A549 (cell line): Measurements from ENCODE around the gene DAB1. TPM values are rescaled to one million over a fixed set of nuclear protein-coding genes. Genes with fewer than 3 reads are reported as not detected.

Experiments used
- ATAC-seq, 2 experiments: fragments of 200-7000 bp in 1 of 2; fragments of >200 bp in 1 of 2; cut with Nextera tagmentation in 1 of 2; cut with Tn5 transposase in 1 of 2; 3 replicates each; pipeline versions ENCODE4 v1.8.0 to v1.9.1; 2018 to 2020; ENCODE audit warnings: mild to moderate bottlenecking in 1 of 2, moderate library complexity in 1 of 2
- CTCF ChIA-PET: fragments of 300-600 bp; sonication (Branson Sonifier 250); formaldehyde crosslinking; extraction: SDS; loops from one replicate; lab custom pipeline; 2021; ENCODE audit warnings: antibody characterized with exemption, inconsistent platforms; lab: Yijun Ruan, JAX
- POLR2A ChIA-PET: fragments of 350-600 bp; formaldehyde crosslinking; extraction: SDS; loops from one replicate; lab custom pipeline; 2021; ENCODE audit warnings: antibody characterized with exemption, inconsistent platforms; lab: Yijun Ruan, JAX
- DNase-seq, 2 experiments: peaks; one replicate each; pipeline versions ENCODE4 v3.0.0 to v3.0.0-alpha.2; 2011 to 2016; ENCODE audit warnings: low read depth in 1 of 2, low spot score in 1 of 2
- FAIRE-seq: peaks from 2 replicates; lab custom pipeline; 2011; peaks lifted over from hg19 to GRCh38; lab: Jason Lieb, UNC
- H3K27ac ChIP-seq, 2 experiments: fragments of >200 bp; sonication (Bioruptor Twin); formaldehyde crosslinking; 3 replicates each; pipeline ENCODE4 v1.5.1; 2016 to 2017
- H3K4me1 ChIP-seq: fragments of >200 bp; sonication (Bioruptor Twin); formaldehyde crosslinking; 3 replicates; pipeline ENCODE4 v1.6.1; 2016
- H3K4me2 ChIP-seq: fragments of >200 bp; sonication (Bioruptor Twin); formaldehyde crosslinking; 3 replicates; pipeline ENCODE4 v1.6.1; 2016
- H3K4me3 ChIP-seq: fragments of >200 bp; sonication (Bioruptor Twin); formaldehyde crosslinking; 3 replicates; pipeline ENCODE4 v1.5.1; 2016
- H3K9me3 ChIP-seq: fragments of >200 bp; sonication (Bioruptor Twin); formaldehyde crosslinking; 3 replicates; pipeline ENCODE4 v1.6.1; 2016
- BCL3 ChIP-seq: fragments of >200 bp; sonication (Bioruptor Twin); formaldehyde crosslinking; IDR thresholded peaks from 3 replicates; pipeline ENCODE4 v1.6.1; 2016
- BHLHE40 ChIP-seq: IDR thresholded peaks from 2 replicates; pipeline ENCODE4 v1.6.1; 2012; ENCODE audit warnings: low read depth, low read length, inconsistent platforms
- CBX2 ChIP-seq: fragments of 200-600 bp; sonication (generic); IDR thresholded peaks from 2 replicates; pipeline ENCODE4 v1.6.1; 2016; ENCODE audit warnings: low read depth, mild to moderate bottlenecking, borderline replicate concordance
- CBX8 ChIP-seq: fragments of 200-600 bp; sonication (generic); IDR thresholded peaks from 2 replicates; pipeline ENCODE4 v1.6.1; 2016
- EHF ChIP-seq: fragments of 250-450 bp; sonication (Bioruptor Pico); IDR thresholded peaks from 2 replicates; pipeline ENCODE4 v1.5.0; 2020; ENCODE audit warnings: mild to moderate bottlenecking
- EP300 ChIP-seq, 2 experiments: fragments of >200 bp; sonication (Bioruptor Twin); formaldehyde crosslinking; IDR thresholded peaks; 2 replicates in 1 of 2; 3 replicates in 1 of 2; pipeline ENCODE4 v1.6.1; 2016 to 2017
- ESRRA ChIP-seq: fragments of 150-350 bp; IDR thresholded peaks from 2 replicates; pipeline ENCODE4 v1.6.1; 2014; ENCODE audit warnings: mild to moderate bottlenecking, low read length, borderline replicate concordance
- FOSB ChIP-seq: fragments of 250-450 bp; sonication (Bioruptor Pico); IDR thresholded peaks from 2 replicates; pipeline ENCODE4 v1.5.0; 2020; ENCODE audit warnings: mild to moderate bottlenecking, moderate library complexity
- FOSL2 ChIP-seq, 2 experiments: fragments of 450-650 bp in 1 of 2; fragments of >200 bp in 1 of 2; sonication (Bioruptor Twin) in 1 of 2; formaldehyde crosslinking; IDR thresholded peaks; 2 replicates each; pipeline versions ENCODE4 v1.5.0 to v1.6.1; 2016 to 2020; ENCODE audit warnings: mild to moderate bottlenecking in 1 of 2, moderate library complexity in 1 of 2
- GATA3 ChIP-seq: IDR thresholded peaks from 2 replicates; pipeline ENCODE4 v1.6.1; 2012; ENCODE audit warnings: borderline replicate concordance
- HEYL ChIP-seq: fragments of 250-450 bp; sonication (Bioruptor Pico); IDR thresholded peaks from 2 replicates; pipeline ENCODE4 v1.8.0; 2021; ENCODE audit warnings: mild to moderate bottlenecking, moderate library complexity
- HOXB5 ChIP-seq: fragments of 250-450 bp; sonication (Bioruptor Pico); IDR thresholded peaks from 2 replicates; pipeline ENCODE4 v1.5.0; 2020; ENCODE audit warnings: mild to moderate bottlenecking, moderate library complexity
- JUNB ChIP-seq: fragments of >200 bp; sonication (Bioruptor Twin); formaldehyde crosslinking; IDR thresholded peaks from 2 replicates; pipeline ENCODE4 v1.6.1; 2016
- KDM5A ChIP-seq: fragments of 200-600 bp; sonication (generic); IDR thresholded peaks from 2 replicates; pipeline ENCODE4 v1.6.1; 2016; ENCODE audit warnings: antibody characterized with exemption, mild to moderate bottlenecking
- MAFK ChIP-seq: fragments of 450-650 bp; IDR thresholded peaks from 2 replicates; pipeline ENCODE4 v1.6.1; 2014; ENCODE audit not compliant: partially characterized antibody
- MAX ChIP-seq: IDR thresholded peaks from 2 replicates; pipeline ENCODE4 v1.6.1; 2012
- MYC ChIP-seq: IDR thresholded peaks from 2 replicates; pipeline ENCODE4 v1.6.1; 2012; ENCODE audit warnings: mild to moderate bottlenecking, inconsistent platforms, low read length, improper control_type of control experiment, borderline replicate concordance
- NPAS2 ChIP-seq: fragments of 250-450 bp; sonication (Bioruptor Pico); IDR thresholded peaks from 2 replicates; pipeline ENCODE4 v1.8.0; 2022; ENCODE audit warnings: mild to moderate bottlenecking, moderate library complexity, borderline replicate concordance
- PBX3 ChIP-seq: IDR thresholded peaks from 2 replicates; pipeline ENCODE4 v1.6.1; 2012
- POLR2A ChIP-seq: IDR thresholded peaks from 2 replicates; pipeline ENCODE4 v1.6.1; 2012; ENCODE audit warnings: mild to moderate bottlenecking, low read length
- RAD21 ChIP-seq, 2 experiments: fragments of >200 bp in 1 of 2; sonication (Bioruptor Twin) in 1 of 2; formaldehyde crosslinking in 1 of 2; IDR thresholded peaks in 1 of 2; conservative IDR thresholded peaks in 1 of 2; 2 replicates in 1 of 2; 3 replicates in 1 of 2; pipeline ENCODE4 v1.6.1; 2012 to 2018; ENCODE audit warnings: inconsistent platforms in 1 of 2
- RCOR1 ChIP-seq: fragments of 150-350 bp; IDR thresholded peaks from 2 replicates; pipeline ENCODE4 v1.6.1; 2014; ENCODE audit warnings: antibody characterized with exemption, low read length, low read depth
- RFX5 ChIP-seq: fragments of 450-650 bp; IDR thresholded peaks from 2 replicates; pipeline ENCODE4 v1.7.1; 2014; ENCODE audit warnings: antibody characterized with exemption, mild to moderate bottlenecking, moderate library complexity
- SREBF2 ChIP-seq: fragments of 450-650 bp; IDR thresholded peaks from 2 replicates; pipeline ENCODE4 v1.6.1; 2014; ENCODE audit warnings: mild to moderate bottlenecking, moderate library complexity
- TFCP2L1 ChIP-seq: fragments of 250-450 bp; sonication (Bioruptor Pico); IDR thresholded peaks from 2 replicates; pipeline ENCODE4 v1.5.0; 2021; ENCODE audit warnings: mild to moderate bottlenecking
- USF2 ChIP-seq: fragments of 450-650 bp; IDR thresholded peaks from 2 replicates; pipeline ENCODE4 v1.6.1; 2014; ENCODE audit warnings: antibody characterized with exemption
- WGBS: methylation state at CpG from one replicate; pipeline ENCODE4 v1.1.6; 2017; ENCODE audit errors: missing lambda C conversion rate; 5-methylcytosine and 5-hydroxymethylcytosine counted together
- polyA plus RNA-seq, 4 experiments: library from polyadenylated mRNA; depleted of rRNA in 3 of 4; stranded (reverse); fragments of >200 nt; fragmentation: RNase III in 1 of 4; extraction: RNeasy Plus Mini Kit Qiagen cat#74134 plus additional on column Dnase treatment in 1 of 4; gene quantifications; 2 replicates in 3 of 4; 3 replicates in 1 of 4; pipeline ENCODE4 v1.2.3, GENCODE V29; 2011 to 2017

DAB1 gene
- polyA plus RNA-seq, 2 of the 4 experiments (the other 2 are of a cell fraction) = not detected

GRCh38 chr1:56985857-56986256 is 438.0 kb downstream of the DAB1 start:
- WGBS = 17% methylated on average over 2 of the region's 2 CpGs
- no peak overlapping the region for H3K4me3 ChIP-seq
- ATAC-seq = no peak
- no peak for DNase-seq
- no peaks in the 10 kb centered on the region for H3K4me1 ChIP-seq
- TF ChIP-seq EP300 (IDR thresholded peaks at IDR 0.05) (no peak), MAX (no peak), CBX8 (no peak), CBX2 (no peak), EHF (CRISPR knock-in tag) (no peak), RFX5 (no peak)
- TF ChIP-seq, all 56 proteins: peak for 0
- H3K27ac ChIP-seq = no peak overlapping the region
- H3K4me2 ChIP-seq = no peak overlapping the region
- FAIRE-seq = no peak
- POLR2A ChIA-PET = no interaction called here
- CTCF ChIA-PET = no interaction called here
- H3K9me3 ChIP-seq = no peaks in the 10 kb centered on the region

- DNase-seq = no peak
- Histone ChIP-seq H3K4me1 (no peaks in the 10 kb centered on the region), H3K27ac (no peak overlapping the region), H3K4me3 (no peak overlapping the region), H3K4me2 (no peak overlapping the region), H3K9me3 (no peaks in the 10 kb centered on the region)
- POLR2A ChIA-PET = no interaction called here
- FAIRE-seq = no peak
- ATAC-seq = no peak
- 0% methylated on average over 5 of the region's 6 CpGs for WGBS
- no peak for TF ChIP-seq JUNB
- no peak for TF ChIP-seq RAD21 (conservative IDR thresholded peaks at IDR 0.05 in 1 of 2, IDR thresholded peaks at IDR 0.05 in 1 of 2)
- TF ChIP-seq ESRRA = no peak
- no peak for TF ChIP-seq BCL3
- TF ChIP-seq NPAS2 (CRISPR knock-in tag) = no peak
- TF ChIP-seq TFCP2L1 (CRISPR knock-in tag) = no peak
- TF ChIP-seq MAFK = no peak
- TF ChIP-seq FOSL2 (IDR thresholded peaks at IDR 0.05) = no peak
- no peak for TF ChIP-seq FOSL2 (CRISPR knock-in tag; IDR thresholded peaks at IDR 0.05)
- CTCF ChIA-PET = interaction anchor here (0.6 kb wide), 1 partner anchor 239 kb away, joined by 3 read pairs; no protein-coding TSS in a partner anchor
Observed at GRCh38 chr1:56983484-56983883, 440.4 kb downstream of the DAB1 start.

GRCh38 chr1:56979986-56980755 is 443.7 kb downstream of the DAB1 start:
- FAIRE-seq (no peak), ATAC-seq (no peak), DNase-seq (no peak)
- POLR2A ChIA-PET = no interaction called here
- H3K4me2 ChIP-seq = no peak overlapping the region
- no peak for TF ChIP-seq RCOR1
- no peak for TF ChIP-seq POLR2A
- TF ChIP-seq SREBF2 = no peak
- no peak for TF ChIP-seq FOSB (CRISPR knock-in tag)
- no peak for TF ChIP-seq EHF (CRISPR knock-in tag)
- no peak for TF ChIP-seq JUNB
- no peaks in the 10 kb centered on the region for H3K4me1 ChIP-seq
- 6% methylated on average over 4 of the region's 4 CpGs for WGBS
- CTCF ChIA-PET = no interaction called here
- no peak overlapping the region for H3K4me3 ChIP-seq
- no peaks in the 10 kb centered on the region; the same call in 2 of the 3 replicates for H3K9me3 ChIP-seq
- H3K27ac ChIP-seq = no peak overlapping the region

- no peak overlapping the region for H3K27ac ChIP-seq
- H3K4me1 ChIP-seq = no peaks in the 10 kb centered on the region
- H3K4me3 ChIP-seq = no peak overlapping the region
- ChIA-PET POLR2A (no interaction called here), CTCF (no interaction called here)
- DNase-seq (no peak), FAIRE-seq (no peak), ATAC-seq (no peak)
- WGBS = 18% methylated on average over 5 of the region's 5 CpGs
- H3K4me2 ChIP-seq = no peak overlapping the region
- no peaks in the 10 kb centered on the region; the same call in 2 of the 3 replicates for H3K9me3 ChIP-seq
- TF ChIP-seq KDM5A (no peak), PBX3 (no peak), MYC (no peak), GATA3 (no peak), CBX2 (no peak), HEYL (no peak), RCOR1 (no peak), FOSL2 (IDR thresholded peaks at IDR 0.05) (no peak), FOSL2 (CRISPR knock-in tag; IDR thresholded peaks at IDR 0.05) (no peak), BCL3 (no peak), TFCP2L1 (CRISPR knock-in tag) (no peak), USF2 (no peak), HOXB5 (CRISPR knock-in tag) (no peak), BHLHE40 (no peak), RAD21 (conservative IDR thresholded peaks at IDR 0.05 in 1 of 2, IDR thresholded peaks at IDR 0.05 in 1 of 2) (no peak)
Observed at GRCh38 chr1:56978819-56979218, 445.0 kb downstream of the DAB1 start.
